NCI-H2107 treated with DMSO at 0.1 percent for 48 hours (cell line): Measurements from ENCODE around the gene HS6ST3.
"Not testable (repeated sequence)": the region's sequence is repeated elsewhere in the genome, so short reads cannot be mapped to it uniquely, and the experiment has no call there.

Experiments used
- DNase-seq: peaks from one replicate; lab custom pipeline; 2025; ENCODE audit not compliant: unreplicated experiment; lab: John Stamatoyannopoulos, UW

The HS6ST3 gene

DNA sequence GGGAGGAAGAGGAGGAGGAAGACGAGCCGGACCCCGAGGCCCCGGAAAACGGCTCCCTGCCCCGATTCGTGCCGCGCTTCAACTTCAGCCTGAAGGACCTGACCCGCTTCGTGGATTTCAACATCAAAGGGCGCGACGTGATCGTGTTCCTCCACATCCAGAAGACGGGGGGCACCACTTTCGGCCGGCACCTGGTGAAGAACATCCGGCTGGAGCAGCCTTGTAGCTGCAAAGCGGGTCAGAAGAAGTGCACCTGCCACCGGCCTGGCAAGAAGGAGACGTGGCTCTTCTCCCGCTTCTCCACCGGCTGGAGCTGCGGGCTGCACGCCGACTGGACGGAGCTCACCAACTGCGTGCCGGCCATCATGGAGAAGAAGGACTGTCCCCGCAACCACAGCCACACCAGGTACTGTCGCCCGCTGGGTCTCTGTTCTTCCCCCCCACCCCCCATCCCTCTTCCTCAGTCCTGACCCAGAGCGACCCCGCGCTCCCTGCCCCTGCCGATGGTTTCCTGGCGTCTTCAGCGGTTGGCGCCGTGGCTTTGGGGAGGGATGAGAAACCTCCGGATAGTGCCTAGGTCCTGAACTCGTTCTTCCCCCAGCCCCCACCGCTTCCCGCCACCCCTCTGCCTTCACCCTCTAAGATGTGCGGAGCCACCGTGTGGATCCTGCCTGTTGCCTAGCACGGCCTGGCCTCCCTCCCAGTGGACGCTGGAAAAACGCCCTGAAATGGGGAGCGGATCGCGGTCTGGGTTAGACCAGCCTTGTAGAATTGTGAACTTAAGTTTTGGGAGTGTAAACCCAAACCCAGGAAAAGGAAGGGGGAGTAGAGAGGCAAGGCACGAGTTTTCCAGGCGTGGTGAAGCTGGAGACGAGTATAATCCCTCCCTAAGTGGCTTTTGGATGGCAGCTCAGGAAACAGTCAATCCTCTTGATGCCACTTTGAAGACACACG lies 1.5 kb downstream of the HS6ST3 start:
- no peak for DNase-seq

DNA sequence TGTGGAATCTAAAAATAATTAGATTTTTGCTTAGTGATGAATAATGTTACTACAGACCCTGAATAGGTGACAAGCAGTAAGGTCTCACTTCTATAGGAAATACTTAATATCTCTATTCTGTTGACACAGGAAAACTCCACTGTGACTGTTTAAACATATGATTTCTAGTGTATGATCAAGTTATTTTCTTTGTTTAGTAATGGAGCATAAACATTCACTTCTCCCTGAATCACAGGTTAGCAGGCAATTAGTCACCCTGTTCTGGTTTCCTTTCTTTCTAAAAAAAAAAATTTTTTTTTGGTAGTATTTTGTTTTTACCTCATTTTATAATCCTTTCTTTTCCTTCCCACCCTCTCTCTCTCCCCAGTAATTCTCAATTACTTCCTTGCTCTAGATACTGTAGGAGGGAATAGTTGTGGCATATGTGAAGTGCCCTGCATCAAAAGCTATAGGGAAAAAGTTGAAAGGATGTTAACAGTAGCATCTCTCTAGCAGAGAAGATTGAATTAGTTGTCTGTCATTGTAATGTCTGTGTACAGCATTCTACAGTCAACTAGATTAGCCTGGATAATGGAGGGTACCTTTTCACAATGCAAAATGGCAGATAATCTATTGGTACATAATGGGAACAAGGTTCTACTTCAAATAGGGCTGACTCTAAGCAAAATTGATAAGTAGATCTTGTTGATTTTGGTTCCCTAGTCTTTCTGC lies 3.5 kb downstream of the HS6ST3 start:
- no peak for DNase-seq

DNA sequence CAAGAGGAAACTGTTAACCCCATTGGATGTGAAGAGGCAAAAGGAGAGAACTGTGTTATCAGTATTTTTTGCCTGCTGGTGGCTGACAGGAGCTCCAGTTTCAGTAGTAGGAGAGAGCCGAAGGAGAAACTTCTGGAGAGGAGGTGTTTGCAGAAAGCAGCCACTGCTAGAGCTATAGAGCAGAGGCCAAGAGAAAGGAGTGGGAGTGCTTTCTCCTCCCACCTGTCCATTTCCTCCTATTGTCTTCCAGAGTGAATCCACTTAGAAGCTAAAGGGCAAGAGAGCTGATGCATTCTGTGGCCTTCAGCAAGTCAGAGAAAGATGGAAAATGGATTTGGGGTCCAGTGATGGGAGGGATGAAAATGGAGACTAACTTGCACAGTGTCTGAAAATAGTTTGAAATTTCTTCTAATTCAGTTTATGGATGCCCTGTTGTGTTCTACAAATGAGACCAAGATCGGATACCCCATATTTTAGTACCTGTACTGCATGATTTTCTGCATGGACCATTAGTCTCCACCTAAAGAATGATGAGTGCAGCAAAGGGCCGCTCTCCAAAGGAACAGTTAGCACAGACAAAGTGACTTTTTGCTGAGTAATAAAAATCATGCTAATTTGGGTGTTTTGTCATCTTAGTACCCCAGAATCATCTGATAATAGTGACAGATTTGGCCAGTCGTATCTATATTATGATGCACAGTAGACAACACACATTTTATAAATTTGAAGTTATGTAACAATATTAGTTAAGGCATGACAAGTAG lies 10.7 kb downstream of the HS6ST3 start:
- DNase-seq, result no peak

DNA sequence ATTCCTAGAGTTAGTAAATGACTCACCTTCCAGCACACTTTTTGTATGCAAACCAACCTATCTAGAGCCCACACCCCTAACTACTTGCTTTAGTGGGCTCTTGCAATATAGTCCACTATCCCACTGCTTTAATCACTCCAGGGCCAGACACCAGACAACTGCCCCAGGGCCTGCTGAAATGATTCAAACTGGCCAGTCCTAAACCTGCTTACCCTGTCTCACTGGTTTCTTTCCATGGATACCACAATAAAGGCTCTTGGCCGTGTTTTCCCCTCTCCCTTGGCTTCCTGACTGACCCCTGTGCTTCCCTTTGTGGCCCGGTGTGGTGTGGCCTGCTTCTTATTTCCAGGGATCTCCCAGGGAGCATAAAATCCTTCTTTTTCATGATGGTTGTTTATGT lies 14.6 kb downstream of the HS6ST3 start:
- no peak for DNase-seq

DNA sequence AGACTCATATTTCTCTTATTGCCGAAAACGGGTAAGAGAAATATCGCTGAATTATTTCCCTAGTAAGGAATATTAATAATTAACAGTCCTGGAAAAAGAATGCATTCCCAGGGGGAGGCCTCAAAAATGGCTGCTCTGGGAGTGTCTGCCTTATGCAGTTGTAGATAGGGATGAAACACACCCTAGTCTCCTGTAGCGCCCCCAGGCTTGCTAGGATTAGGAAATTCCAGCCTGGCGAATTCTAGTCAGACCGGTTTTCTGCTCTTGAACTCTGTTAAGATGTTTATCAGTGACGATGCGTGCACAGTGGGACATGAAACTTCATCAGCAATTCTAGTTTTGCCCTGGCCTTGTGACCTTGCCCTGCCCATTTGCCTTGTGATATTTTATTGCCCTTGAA lies 18.2 kb downstream of the HS6ST3 start:
- DNase-seq, result not testable (repeated sequence)

DNA sequence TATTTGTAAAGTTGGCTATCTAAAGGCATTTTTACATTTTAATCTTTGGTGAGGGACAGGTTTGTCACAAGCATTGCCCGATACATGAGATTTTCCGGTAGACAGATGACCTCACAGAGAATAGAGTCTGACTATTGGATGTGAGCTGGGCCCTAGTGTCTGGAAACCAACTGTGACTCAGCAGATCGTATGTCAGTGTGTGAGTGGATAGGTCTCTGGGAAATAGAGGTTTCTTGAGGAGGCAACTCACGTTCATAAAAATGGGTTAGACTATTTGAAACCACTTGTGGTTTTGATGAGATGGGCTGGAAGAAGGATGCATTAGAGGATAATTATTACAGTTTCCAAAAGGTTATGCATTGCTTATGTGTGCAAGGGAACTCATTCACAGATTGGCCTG lies 19.2 kb downstream of the HS6ST3 start:
- DNase-seq, result no peak

DNA sequence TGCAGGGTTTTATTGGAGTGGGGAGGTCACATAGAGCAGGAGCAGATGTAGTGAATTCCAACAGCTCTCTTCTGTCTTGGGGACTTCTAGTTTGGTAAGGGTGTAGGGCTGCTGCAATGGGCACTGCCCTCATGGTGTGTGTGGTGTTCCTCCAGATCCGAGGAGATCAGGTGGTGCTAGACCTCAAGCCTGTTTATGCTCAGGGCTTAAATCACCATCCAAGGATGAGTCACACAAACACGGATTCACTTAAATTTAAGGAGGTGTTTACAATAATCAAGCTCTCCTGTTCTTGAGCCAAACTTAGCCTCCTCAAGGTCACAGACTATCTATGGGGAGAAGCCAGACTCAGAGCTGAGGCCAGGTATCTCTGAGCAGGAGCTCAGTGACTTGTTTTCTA lies 23.0 kb downstream of the HS6ST3 start:
- DNase-seq, result no peak

DNA sequence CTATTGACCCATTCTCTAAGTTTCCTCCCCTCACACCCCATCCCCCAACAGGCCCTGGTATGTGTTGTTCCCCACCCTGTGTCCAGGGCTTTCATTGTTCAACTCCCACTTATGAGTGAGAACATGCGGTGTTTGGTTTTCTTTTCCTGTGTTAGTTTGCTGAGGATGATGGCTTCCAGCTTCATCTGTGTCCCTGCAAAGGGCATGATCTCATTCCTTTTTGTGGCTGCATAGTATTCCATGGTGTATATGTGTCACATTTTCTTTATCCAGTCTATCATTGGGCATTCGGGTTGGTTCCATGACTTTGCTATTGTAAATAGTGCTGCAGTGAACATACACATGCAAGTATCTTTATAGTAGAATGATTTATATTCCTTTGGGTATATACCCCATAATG lies 25.5 kb downstream of the HS6ST3 start:
- not testable (repeated sequence) for DNase-seq

DNA sequence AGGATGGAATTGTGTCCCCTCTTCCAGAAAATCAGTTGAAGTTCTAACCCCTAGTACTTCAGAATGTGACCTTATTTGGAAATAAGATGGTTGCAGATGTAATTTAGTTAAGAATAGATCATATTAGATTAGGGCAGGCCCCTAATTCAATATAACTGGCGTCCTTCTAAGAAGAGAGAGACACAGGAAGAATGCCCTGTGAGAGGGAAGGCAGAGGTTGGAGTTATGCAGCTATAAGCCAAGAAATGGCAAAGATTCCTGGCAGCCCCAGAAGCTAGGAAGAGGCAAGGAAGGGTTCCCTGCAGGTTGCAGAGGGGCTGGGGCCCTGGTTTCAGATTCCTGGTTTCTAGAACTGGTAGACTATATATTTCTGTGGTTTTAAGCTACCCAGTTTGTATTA lies 30.0 kb downstream of the HS6ST3 start:
- no peak for DNase-seq

DNA sequence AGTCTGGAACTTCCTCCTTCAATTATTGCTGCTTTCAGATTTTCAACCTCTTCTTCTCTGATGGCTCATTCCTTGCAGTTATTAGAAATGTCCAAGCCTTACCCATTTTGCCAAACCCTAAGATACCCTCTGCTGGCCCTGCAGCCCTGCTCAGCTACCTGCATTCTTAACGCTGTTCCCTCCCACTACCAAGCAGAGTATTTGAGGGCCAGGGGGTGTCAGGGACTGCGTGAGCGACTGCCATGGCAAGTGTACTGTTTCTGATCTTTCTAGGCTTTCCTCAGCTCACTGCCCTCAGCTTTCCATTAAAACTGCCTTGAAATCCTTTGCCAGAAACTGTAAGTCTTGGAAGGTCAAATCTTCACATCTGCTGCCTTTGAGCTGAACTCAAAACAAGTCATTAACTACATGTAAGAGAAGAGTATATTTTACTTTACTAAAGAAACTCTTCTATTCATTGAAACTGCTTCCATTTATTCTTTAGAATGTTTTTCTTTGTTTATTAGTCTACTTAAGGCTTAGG lies 41.0 kb downstream of the HS6ST3 start:
- DNase-seq, result no peak

DNA sequence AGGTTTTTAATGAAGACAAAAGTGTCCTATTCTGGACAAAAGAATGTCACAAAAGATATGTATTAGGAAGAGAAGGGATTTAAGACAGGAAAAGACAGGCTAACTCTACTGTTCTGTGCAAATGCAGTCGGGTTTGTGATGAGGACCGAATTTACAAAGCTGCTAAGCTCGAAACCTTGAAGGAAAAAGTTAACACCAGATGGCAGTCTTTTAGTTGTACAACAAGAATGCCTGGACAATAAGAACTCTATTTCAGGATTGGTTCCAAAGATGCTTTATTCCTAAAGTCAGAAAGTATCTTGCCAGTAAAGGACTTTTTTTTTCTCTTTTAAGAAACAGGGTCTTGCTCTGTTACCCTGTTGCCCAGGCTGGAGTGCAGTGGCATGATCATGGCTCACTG lies 51.1 kb downstream of the HS6ST3 start:
- DNase-seq, result no peak

DNA sequence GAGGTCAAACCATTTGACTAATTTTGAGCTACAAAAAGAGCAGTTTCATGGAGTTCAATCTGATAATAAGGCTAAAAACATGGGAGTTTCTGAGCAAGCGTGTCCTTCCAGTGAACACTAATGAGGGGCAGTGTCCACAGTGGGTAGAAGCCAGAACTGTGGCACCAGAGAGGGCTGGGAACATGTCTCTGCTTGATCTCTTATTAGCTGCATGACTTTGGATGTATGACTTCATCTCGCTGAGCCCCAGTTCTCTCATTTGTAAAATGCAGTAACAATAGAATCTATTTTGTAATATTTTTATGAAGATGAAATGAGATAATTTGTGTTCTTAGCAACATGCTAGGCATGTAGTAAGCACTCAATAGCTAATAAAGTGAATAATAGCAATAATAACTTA lies 69.8 kb downstream of the HS6ST3 start:
- DNase-seq, result no peak

DNA sequence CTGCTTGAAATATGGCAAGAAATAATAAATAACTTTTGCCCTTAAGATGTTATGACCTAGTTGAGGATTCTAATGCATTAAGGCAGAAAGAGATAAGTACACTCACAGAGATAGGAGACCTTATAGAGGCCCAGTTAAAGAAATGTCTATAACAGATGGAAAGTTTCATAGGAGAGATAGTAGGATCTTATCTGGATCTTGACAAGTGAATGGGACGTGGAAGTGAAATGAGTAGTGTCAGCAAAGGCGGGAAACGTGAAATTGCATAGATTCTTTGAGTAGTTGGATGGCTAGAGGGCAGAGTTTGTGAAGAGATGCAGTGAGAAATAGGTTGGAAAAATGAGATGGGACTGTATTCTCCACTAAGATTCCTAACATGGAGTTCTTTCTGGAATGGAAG lies 71.2 kb downstream of the HS6ST3 start:
- no peak for DNase-seq

DNA sequence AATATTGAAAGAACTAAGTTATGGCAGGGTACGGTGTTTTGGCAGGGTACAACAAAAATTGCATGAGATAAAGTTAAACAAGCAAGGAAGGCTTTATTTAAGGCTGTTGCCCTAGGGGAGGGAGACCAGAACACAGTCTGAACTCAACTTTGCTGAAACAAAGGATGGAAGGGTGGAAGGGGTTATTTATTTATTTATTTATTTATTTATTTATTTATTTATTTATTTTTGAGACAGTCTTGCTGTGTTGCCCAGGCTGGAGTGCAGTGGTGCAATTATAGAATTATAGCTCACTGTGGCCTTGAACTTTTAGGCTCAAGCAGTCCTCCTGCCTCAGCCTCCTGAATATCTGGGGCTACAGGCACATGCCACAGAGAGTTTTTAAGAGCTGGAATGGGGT lies 75.9 kb downstream of the HS6ST3 start:
- DNase-seq, result no peak

DNA sequence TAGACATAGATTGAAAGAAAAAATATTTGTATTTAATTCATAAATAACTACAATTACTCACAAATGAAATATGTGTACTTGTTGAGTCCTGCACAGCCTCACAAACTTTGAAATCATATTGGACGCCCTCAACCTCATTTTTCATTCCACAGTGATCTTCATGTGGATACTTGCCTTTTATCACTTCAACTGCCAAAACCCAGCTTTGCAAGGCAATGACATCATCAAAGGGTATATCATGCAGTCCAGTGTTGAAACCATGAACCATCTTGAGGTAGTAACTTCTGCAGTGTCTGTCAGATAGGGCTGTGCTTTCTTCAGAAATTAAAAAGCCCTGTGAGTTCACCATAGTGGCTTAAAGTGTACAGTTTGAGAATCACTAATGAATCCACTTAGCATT lies 82.2 kb downstream of the HS6ST3 start:
- no peak for DNase-seq

DNA sequence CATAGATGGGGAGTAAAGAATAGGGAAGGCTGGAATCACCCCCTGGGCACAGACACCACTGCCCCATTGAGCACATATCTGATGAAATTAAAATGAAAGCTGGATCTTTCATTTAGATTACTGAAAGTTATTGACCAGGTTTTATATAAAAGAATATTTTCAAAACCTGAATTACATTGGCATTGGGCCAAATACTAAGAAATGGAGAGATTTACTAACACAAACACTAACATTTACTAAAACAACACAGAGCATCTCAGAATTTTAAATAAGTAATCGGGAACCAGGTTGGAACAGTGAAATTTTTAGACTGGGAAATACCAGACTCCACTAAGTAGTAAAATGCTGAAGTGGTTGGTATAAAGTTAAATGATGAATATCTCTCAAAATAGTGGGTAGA lies 88.9 kb downstream of the HS6ST3 start:
- no peak for DNase-seq

DNA sequence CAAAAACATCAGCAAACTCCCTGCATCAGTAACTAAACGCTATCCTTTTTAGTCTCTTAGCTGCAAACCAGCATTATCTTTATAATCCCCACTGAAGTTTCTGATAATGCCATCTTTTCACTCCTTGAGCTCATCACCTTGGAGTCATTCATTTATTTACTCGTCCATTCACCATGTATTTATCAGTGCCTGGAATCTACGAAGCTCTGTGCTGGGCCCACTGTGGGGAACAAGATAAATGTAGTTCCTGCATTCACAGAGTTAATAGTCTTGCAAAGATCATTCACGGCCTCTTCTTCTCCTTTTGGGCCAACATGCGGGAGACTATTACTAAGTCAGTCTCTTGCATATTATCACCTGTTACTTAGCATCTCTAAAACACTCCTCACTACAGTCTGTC lies 89.4 kb downstream of the HS6ST3 start:
- DNase-seq, result no peak

DNA sequence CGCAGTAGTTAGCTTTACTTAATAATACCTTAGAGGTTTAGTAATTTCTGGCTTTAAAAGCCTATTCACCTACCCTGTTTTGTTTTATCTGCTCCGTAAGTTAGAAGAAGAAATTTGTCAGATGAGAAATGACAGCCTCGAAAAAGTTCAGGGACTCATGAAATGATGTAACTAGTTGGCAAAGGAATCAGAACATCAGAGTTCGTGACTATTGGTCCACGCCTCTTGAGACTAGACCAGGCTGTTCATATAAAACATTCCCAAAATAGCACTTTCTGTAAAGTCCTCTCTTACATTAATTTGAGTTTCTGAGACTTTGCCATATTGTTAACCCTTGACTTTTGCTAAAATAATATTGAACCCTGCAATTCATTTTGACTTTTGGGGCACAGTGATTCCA lies 92.0 kb downstream of the HS6ST3 start:
- no peak for DNase-seq

DNA sequence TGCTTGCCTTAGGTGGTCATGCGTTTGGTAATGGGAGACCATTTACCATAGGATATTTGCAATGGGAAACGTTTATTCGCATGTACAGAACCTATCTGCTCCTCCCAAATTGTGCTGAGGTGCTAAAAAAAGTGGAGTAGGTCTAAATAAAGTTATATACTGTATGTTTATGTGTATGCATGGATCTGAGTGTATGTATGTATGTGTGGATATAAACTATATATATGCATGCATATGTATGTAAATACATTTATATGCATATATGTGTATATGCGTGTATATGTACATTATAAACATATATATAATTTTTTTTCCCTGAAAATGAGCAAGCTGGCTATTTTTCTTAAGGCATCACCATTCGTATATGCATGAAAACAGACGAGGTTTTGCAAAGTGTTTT lies 95.9 kb downstream of the HS6ST3 start:
- no peak for DNase-seq

DNA sequence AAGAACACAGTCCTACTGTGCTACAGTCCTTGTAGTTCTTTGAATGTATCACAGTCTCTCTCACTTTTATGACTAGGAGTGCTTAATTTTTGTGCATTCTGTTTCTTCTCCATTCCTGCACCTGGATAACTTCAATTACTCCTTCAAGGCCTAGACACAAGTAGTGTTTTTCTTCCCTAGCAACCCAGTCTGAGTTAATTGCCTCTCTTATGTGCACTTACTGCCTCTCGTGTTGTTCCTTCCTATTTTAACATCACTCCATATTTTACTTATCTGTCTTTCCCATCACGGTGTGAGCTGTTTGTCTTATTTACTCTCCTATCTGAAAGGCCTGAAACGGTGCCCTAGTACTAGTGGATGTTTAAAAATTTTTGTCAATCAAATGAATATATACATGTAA lies 101.5 kb downstream of the HS6ST3 start:
- DNase-seq, result no peak

DNA sequence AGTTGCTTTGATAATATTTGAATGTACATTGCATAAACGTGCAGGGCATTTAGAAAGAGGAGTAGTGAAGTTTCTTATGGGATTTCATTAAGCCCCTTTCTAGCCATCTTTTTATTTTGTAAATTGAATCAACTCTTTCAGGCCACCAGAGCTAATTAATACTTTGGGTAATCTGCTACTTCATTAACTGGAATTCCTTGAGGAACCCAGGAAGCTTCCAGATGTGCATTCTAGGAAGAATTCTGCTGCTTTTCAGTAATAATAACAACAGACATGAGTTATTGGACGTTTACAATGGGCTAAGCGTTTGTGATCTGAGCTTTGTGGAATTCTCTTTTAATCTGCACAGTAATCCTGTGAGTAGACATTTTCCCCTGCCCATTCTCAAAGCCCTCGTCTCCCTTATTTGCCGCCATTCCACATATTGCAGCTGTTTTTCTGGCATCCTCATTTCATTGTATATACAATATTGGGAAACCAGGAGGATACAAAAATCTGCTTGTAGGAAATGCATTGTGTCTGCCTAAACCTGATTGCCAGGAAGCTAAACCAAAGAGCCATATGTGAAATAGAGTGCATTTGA lies 103.9 kb downstream of the HS6ST3 start:
- DNase-seq, result no peak
